Activated CD4-positive, alpha-beta T cell treated with anti-CD3 and anti-CD28 coated beads for 36 hours (primary cell): ENCODE measurements around the gene KIAA1217. TPM values are rescaled to one million over a fixed set of nuclear protein-coding genes. Genes with fewer than 3 reads are reported as not detected.

Experiments
- ATAC-seq: fragments of 200-7000 bp; cut with Tn5 transposase; one replicate; pipeline ENCODE4 v1.10.0; 2021; ENCODE audit warnings: mild to moderate bottlenecking, moderate library complexity
- CTCF ChIA-PET: fragments of 350-600 bp; sonication (Branson Sonifier 250); formaldehyde crosslinking; loops from one replicate; lab custom pipeline; 2021; ENCODE audit warnings: antibody characterized with exemption; lab: Charles Lee
- POLR2A ChIA-PET: fragments of 350-600 bp; sonication (Branson Sonifier 250); formaldehyde crosslinking; loops from one replicate; lab custom pipeline; 2021; ENCODE audit warnings: antibody characterized with exemption, inconsistent platforms; lab: Charles Lee
- DNase-seq: peaks from one replicate; pipeline ENCODE4 v3.0.0-alpha.2; 2020
- H3K27ac Mint-ChIP-seq: one replicate; pipeline ENCODE4 v1.8.0; 2021; ENCODE audit warnings: mixed read lengths
- H3K27me3 Mint-ChIP-seq: one replicate; pipeline ENCODE4 v1.8.0; 2021; ENCODE audit warnings: mixed read lengths
- H3K36me3 Mint-ChIP-seq: one replicate; pipeline ENCODE4 v1.8.0; 2021; ENCODE audit warnings: low read depth, mixed read lengths
- H3K4me1 Mint-ChIP-seq: one replicate; pipeline ENCODE4 v1.8.0; 2021; ENCODE audit warnings: mixed read lengths
- H3K4me3 Mint-ChIP-seq: one replicate; pipeline ENCODE4 v1.8.0; 2021; ENCODE audit warnings: mild to moderate bottlenecking, moderate library complexity, mixed read lengths
- H3K9me3 Mint-ChIP-seq: one replicate; pipeline ENCODE4 v1.8.0; 2021; ENCODE audit warnings: low read depth, mixed read lengths
- intact Hi-C, 2 experiments: fragments of 100-400 bp; cut with DNase I in 1 of 2; cut with micrococcal nuclease in 1 of 2; formaldehyde crosslinking; loops; one replicate each; pipeline versions ENCODE4 v1.14.2 to v1.15.1; 2022 to 2024; cut with DNase I, micrococcal nuclease
- total RNA-seq, 2 experiments: library from RNA; stranded (reverse); gene quantifications; one replicate each; pipeline ENCODE4 v1.2.3, GENCODE V29; 2021

Gene KIAA1217
- total RNA-seq, 2 experiments from 2014 or later = 0.53 to 0.60 TPM

GRCh38 chr10:24193330-24193729 lies 15.6 kb upstream of the KIAA1217 start:
- no peaks in the 10 kb centered on the region for H3K36me3 Mint-ChIP-seq
- H3K4me3 Mint-ChIP-seq = no peak overlapping the region
- ChIA-PET CTCF (no interaction called here), POLR2A (no interaction called here)
- H3K27ac Mint-ChIP-seq = no peak overlapping the region
- H3K9me3 Mint-ChIP-seq = no peaks in the 10 kb centered on the region
- intact Hi-C loops = loop anchor here in 1 of 2 experiments (10.0 kb wide), 1 partner anchor 879 kb away; no protein-coding TSS in a partner anchor
- H3K27me3 Mint-ChIP-seq = no peaks in the 10 kb centered on the region
- DNase-seq = no peak
- no peaks in the 10 kb centered on the region for H3K4me1 Mint-ChIP-seq
- ATAC-seq = no peak

DNA sequence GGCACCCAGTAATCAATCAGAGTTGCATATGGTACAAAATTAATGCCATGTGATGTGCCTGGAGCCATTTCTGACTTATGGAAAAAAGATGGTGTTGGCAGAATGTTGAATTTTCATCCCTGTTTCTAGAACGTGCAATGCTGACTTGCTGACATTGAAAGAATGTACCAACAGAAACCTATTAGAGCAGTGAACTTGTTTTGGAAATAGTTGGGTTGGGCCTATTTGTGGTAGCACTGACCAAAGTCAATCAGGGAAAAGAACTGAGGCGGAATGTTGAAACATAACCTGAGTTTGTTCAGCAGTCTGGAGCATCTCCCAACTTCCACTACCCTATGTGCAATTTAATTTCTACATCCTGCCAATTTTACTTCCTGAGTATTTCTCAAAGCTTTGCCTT lies 11.7 kb upstream of the KIAA1217 start:
- no peaks in the 10 kb centered on the region for H3K9me3 Mint-ChIP-seq
- ATAC-seq = no peak

DNA sequence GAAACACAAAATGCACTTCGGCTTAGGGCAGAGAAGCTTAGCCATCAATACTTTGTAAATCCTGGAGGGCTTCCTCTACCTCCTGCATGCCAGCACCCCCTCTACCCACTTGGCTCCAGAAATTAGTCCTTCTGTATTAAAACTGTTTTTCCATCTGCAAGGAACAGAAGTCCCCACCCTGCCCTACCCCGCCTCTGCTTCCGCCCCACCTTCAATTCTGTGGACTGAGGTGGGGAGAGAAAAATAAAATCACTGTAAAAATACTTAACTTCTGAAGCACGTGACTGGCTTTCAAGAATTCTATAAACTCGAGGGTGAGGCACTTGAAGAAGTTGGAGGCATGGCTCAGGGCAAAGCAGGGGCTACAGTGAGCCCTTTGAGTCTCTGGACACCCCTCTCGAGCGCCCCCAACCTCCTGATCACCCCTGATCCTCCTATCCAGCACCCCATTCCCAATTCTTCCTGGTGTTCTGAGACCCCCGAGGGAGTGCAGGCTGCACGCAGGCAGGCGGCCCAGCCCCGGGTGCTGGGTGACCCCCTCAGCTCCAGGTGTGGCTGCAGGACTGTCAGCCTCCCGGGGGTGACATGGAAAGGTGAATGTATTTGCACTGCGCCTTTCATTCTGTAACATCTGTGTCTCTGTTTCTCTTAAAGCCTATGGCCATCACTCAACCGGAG lies 7.3 kb upstream of the KIAA1217 start:
- H3K4me1 Mint-ChIP-seq = peaks cover 8% of the 10 kb centered on the region
- H3K36me3 Mint-ChIP-seq = no peaks in the 10 kb centered on the region
- no peak overlapping the region for H3K27ac Mint-ChIP-seq
- ATAC-seq (no peak), DNase-seq (no peak)
- CTCF ChIA-PET = no interaction called here
- POLR2A ChIA-PET = no interaction called here
- no peaks in the 10 kb centered on the region for H3K9me3 Mint-ChIP-seq
- no peak overlapping the region for H3K4me3 Mint-ChIP-seq
- intact Hi-C loops = loop anchor here in 1 of 2 experiments (10.0 kb wide), 1 partner anchor 667 kb away; no protein-coding TSS in a partner anchor
- peaks cover 20% of the 10 kb centered on the region for H3K27me3 Mint-ChIP-seq

More for the DNA sequence above, 11.7 kb upstream of the KIAA1217 start:
- H3K36me3 Mint-ChIP-seq = no peaks in the 10 kb centered on the region
- CTCF ChIA-PET = interaction anchor here (0.6 to 1.7 kb wide), 5 partner anchors 9 to 592 kb away, joined by 3 to 5 read pairs (median 3); no protein-coding TSS in a partner anchor
- H3K4me1 Mint-ChIP-seq = no peaks in the 10 kb centered on the region
- intact Hi-C loops = loop anchor here (2.0 to 10.0 kb wide), 6 partner anchors 305 to 1038 kb away; no protein-coding TSS in a partner anchor
- no peak overlapping the region for H3K4me3 Mint-ChIP-seq
- POLR2A ChIA-PET = no interaction called here
- no peak overlapping the region for H3K27ac Mint-ChIP-seq
- H3K27me3 Mint-ChIP-seq = peaks cover 4% of the 10 kb centered on the region
- DNase-seq = no peak

DNA sequence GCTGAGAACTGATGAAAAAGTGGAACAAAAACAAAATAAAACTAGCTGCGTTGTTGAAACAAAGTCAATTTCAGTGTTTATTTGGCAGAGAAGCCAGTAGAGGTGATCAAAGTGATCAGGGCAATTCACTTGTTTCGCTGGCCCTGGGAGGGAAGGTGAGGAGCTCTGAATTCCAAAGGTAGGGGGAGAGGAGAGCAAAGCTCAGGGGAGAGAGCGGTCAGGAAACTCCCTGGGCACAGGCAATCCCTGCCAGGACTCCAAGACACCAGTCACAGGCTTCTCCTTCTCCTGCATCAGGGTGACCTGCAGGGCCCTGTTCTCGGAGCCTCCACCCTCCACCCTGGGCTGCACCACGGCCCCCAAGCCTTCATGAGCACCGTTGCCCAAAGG lies 6.8 kb upstream of the KIAA1217 start:
- intact Hi-C loops = loop anchor here in 1 of 2 experiments (10.0 kb wide), 1 partner anchor 667 kb away; no protein-coding TSS in a partner anchor
- CTCF ChIA-PET = no interaction called here
- H3K27me3 Mint-ChIP-seq = peaks cover 21% of the 10 kb centered on the region
- POLR2A ChIA-PET = no interaction called here
- H3K9me3 Mint-ChIP-seq = no peaks in the 10 kb centered on the region
- DNase-seq = no peak
- H3K4me1 Mint-ChIP-seq = peaks cover 8% of the 10 kb centered on the region
- H3K4me3 Mint-ChIP-seq = no peak overlapping the region
- no peak for ATAC-seq
- no peaks in the 10 kb centered on the region for H3K36me3 Mint-ChIP-seq
- no peak overlapping the region for H3K27ac Mint-ChIP-seq

DNA sequence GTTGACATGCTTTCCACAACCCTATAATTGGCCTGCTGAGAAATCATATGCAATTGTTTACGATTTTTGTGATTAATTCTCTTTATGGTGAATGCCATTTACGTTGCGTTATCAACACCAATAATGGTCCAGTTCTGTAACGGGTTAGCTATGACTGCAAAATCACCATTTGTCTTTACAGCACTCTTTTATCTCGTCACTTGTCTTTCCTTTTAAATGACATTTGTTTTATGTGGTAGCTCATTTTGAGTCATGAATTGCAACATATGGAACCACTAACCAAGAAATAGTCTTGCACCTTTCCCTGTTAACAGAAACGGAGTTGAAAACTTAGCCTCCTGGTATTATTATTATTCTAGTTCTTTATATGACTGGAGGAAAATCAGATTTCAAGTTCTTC lies 3.1 kb upstream of the KIAA1217 start:
- ATAC-seq (no peak), DNase-seq (no peak)
- H3K4me1 Mint-ChIP-seq = peaks cover 31% of the 10 kb centered on the region
- ChIA-PET POLR2A (no interaction called here), CTCF (interaction anchor here (0.9 kb wide), 1 partner anchor 9 kb away, joined by 3 read pairs; no protein-coding TSS in a partner anchor)
- H3K4me3 Mint-ChIP-seq = no peak overlapping the region
- H3K27ac Mint-ChIP-seq = no peak overlapping the region
- peaks cover 36% of the 10 kb centered on the region for H3K27me3 Mint-ChIP-seq
- H3K9me3 Mint-ChIP-seq = no peaks in the 10 kb centered on the region
- no peaks in the 10 kb centered on the region for H3K36me3 Mint-ChIP-seq
- intact Hi-C loops = loop anchor here (5.0 to 10.0 kb wide), 5 partner anchors 261 to 1109 kb away; partner anchors contain the start of genes ENKUR (in 1 of the 2), MSRB2 (in 1 of the 2), OTUD1 (in 1 of the 2) and THNSL1 (in 1 of the 2)

GRCh38 chr10:24206334-24206733 lies 2.6 kb upstream of the KIAA1217 start:
- CTCF ChIA-PET = interaction anchor here (0.9 kb wide), 1 partner anchor 9 kb away, joined by 3 read pairs; no protein-coding TSS in a partner anchor
- Mint-ChIP-seq H3K27me3 (peaks cover 39% of the 10 kb centered on the region), H3K27ac (no peak overlapping the region), H3K4me1 (peaks cover 31% of the 10 kb centered on the region), H3K36me3 (no peaks in the 10 kb centered on the region), H3K9me3 (no peaks in the 10 kb centered on the region), H3K4me3 (no peak overlapping the region)
- no peak for ATAC-seq
- POLR2A ChIA-PET = no interaction called here
- intact Hi-C loops = loop anchor here (5.0 to 10.0 kb wide), 5 partner anchors 261 to 1109 kb away; partner anchors contain the start of genes ENKUR (in 1 of the 2), MSRB2 (in 1 of the 2), OTUD1 (in 1 of the 2) and THNSL1 (in 1 of the 2)
- no peak for DNase-seq

DNA sequence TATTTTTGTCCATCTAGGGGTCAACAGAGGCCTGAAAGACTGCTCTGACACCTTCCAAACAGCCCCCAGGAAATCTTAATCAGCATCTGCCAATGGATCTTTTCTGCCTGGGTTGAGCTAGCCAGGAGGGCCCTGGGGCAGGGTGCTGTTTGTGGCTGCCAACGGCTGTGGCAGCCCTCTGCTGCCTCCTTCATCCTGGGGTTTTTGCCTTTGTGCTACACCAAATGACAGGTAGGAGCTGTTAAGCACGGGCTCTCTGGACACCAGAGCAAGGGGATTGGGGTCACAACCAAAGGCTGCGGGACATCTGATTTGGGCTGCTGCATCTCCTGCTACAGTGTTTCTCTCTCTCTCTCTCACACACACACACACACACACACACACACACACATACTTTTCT lies 2.0 kb upstream of the KIAA1217 start:
- H3K27ac Mint-ChIP-seq = no peak overlapping the region
- ATAC-seq (no peak), DNase-seq (no peak)
- intact Hi-C loops = loop anchor here (5.0 to 10.0 kb wide), 5 partner anchors 260 to 1110 kb away; partner anchors contain the start of genes ENKUR (in 1 of the 2), MSRB2 (in 1 of the 2), OTUD1 (in 1 of the 2) and THNSL1 (in 1 of the 2)
- no peak overlapping the region for H3K4me3 Mint-ChIP-seq
- peaks cover 31% of the 10 kb centered on the region for H3K4me1 Mint-ChIP-seq
- peaks cover 40% of the 10 kb centered on the region for H3K27me3 Mint-ChIP-seq
- ChIA-PET CTCF (no interaction called here), POLR2A (no interaction called here)
- no peaks in the 10 kb centered on the region for H3K36me3 Mint-ChIP-seq
- no peaks in the 10 kb centered on the region for H3K9me3 Mint-ChIP-seq

DNA sequence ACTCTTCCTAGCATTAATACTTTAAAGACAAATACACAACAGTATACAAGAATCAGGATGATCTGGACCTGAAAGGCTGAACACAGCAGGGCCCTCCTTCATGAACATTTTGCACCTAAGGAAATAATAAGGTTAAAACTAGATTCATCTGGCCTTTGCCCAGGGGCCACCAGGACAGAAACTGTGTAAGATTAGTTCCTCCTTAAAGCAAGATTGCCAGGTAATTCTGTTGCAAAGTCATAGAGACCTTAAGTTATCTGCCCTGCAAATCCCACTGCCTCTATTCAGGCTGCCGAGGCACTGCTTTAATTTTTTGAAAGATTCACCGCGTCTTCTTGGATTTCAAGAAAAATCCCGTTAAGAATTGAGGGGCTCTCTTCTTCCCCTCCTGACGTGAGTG lies 1.6 kb upstream of the KIAA1217 start:
- peaks cover 41% of the 10 kb centered on the region for H3K27me3 Mint-ChIP-seq

GRCh38 chr10:24207781-24208611 lies 942 bp upstream of the KIAA1217 start:
- no peak for DNase-seq
- ChIA-PET POLR2A (no interaction called here), CTCF (interaction anchor here (0.7 kb wide), 1 partner anchor 1173 kb away, joined by 3 read pairs; no protein-coding TSS in a partner anchor)
- H3K9me3 Mint-ChIP-seq = no peaks in the 10 kb centered on the region
- H3K36me3 Mint-ChIP-seq = no peaks in the 10 kb centered on the region
- intact Hi-C loops = loop anchor here (2.0 to 10.0 kb wide), 7 partner anchors 259 to 1111 kb away; partner anchors contain the start of genes ENKUR (in 1 of the 2), MSRB2 (in 1 of the 2), OTUD1 (in 1 of the 2) and THNSL1 (in 1 of the 2)
- peaks cover 40% of the 10 kb centered on the region for H3K27me3 Mint-ChIP-seq
- no peak overlapping the region for H3K27ac Mint-ChIP-seq
- H3K4me1 Mint-ChIP-seq = peaks cover 31% of the 10 kb centered on the region
- no peak overlapping the region for H3K4me3 Mint-ChIP-seq
- ATAC-seq = no peak

More for the DNA sequence above, 1.6 kb upstream of the KIAA1217 start:
- no peak overlapping the region for H3K27ac Mint-ChIP-seq
- POLR2A ChIA-PET = no interaction called here
- DNase-seq (no peak), ATAC-seq (no peak)
- H3K4me1 Mint-ChIP-seq = peaks cover 31% of the 10 kb centered on the region
- no peak overlapping the region for H3K4me3 Mint-ChIP-seq
- intact Hi-C loops = loop anchor here (5.0 to 10.0 kb wide), 5 partner anchors 260 to 1110 kb away; partner anchors contain the start of genes ENKUR (in 1 of the 2), MSRB2 (in 1 of the 2), OTUD1 (in 1 of the 2) and THNSL1 (in 1 of the 2)
- H3K36me3 Mint-ChIP-seq = no peaks in the 10 kb centered on the region
- CTCF ChIA-PET = interaction anchor here (0.7 kb wide), 1 partner anchor 1173 kb away, joined by 3 read pairs; no protein-coding TSS in a partner anchor
- H3K9me3 Mint-ChIP-seq = no peaks in the 10 kb centered on the region

- peak; percentile 72 for ATAC-seq
- Mint-ChIP-seq H3K27me3 (peaks cover 41% of the 10 kb centered on the region), H3K9me3 (no peaks in the 10 kb centered on the region), H3K4me1 (peaks cover 31% of the 10 kb centered on the region), H3K36me3 (no peaks in the 10 kb centered on the region), H3K4me3 (peak overlapping the region; percentile 68), H3K27ac (peak overlapping the region; percentile 84)
- ChIA-PET CTCF (no interaction called here), POLR2A (interaction anchor here (0.5 to 0.9 kb wide), 4 partner anchors 184 to 1347 kb away, joined by 3 to 12 read pairs (median 4); no protein-coding TSS in a partner anchor)
- DNase-seq = peak; percentile 75
- intact Hi-C loops = loop anchor here (2.0 to 10.0 kb wide), 7 partner anchors 257 to 1112 kb away; partner anchors contain the start of genes ENKUR (in 1 of the 2), MSRB2 (in 1 of the 2), OTUD1 (in 1 of the 2) and THNSL1 (in 1 of the 2)
Measured at GRCh38 chr10:24209432-24209771, 464 bp downstream of the KIAA1217 start.
